ENCODE measurements around the gene CCDC6. TPM values are rescaled to one million over a fixed set of nuclear protein-coding genes. Genes with fewer than 3 reads are reported as not detected.

CCDC6 gene
- total RNA-seq, 2 experiments from 2014 or later, result 9.5 to 25.4 TPM

DNA sequence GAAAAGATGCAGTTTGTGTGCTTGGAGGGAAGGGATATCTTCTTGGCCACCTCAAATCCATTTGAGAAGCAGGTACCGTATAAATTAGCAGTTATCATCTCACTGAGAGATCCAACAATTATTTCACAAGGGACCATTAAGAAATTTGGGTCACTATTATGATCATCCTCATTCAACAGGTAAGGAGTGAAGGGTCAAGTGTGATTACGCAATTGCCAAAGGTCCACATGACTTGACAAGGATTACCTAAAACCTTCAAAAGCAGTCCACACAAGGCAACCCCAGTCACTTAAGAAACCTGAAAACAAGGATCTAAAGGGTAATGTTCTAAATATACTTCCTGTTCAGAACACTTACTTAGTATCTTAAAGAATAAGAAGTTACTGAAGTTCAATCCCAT is 27.4 kb downstream of the CCDC6 start:
- Histone ChIP-seq H4K20me1 (ENCODE audit: insufficient read depth, low read length) (peaks cover 74% of the 10 kb centered on the region), H3K79me2 (ENCODE audit: insufficient read depth, low read depth, low read length) (peaks cover 55% of the 10 kb centered on the region), H3K27ac (ENCODE audit: low read depth, low read length, poor library complexity, severe bottlenecking) (no peak overlapping the region), H3K9me2 (ENCODE audit: insufficient read depth, low read length) (no peaks in the 10 kb centered on the region), H3K4me3 (ENCODE audit: low read depth, low read length, poor library complexity, severe bottlenecking) (no peak overlapping the region), H3K36me3 (ENCODE audit: insufficient read depth, low read length) (no peaks in the 10 kb centered on the region; the same call in 1 of the 2 replicates), H2AFZ (ENCODE audit: low read length) (no peak overlapping the region), H3K4me1 (ENCODE audit: insufficient read depth, low read length, poor library complexity, severe bottlenecking) (peaks cover 28% of the 10 kb centered on the region), H3K4me2 (ENCODE audit: low read length) (no peak overlapping the region), H3K9me3 (ENCODE audit: low read length) (no peaks in the 10 kb centered on the region)
- no TSS peak for BruUV-seq (replicated peaks)
- intact Hi-C loops (cut with micrococcal nuclease; ENCODE audit: unreplicated experiment), result no loop called here
- ChIA-PET CTCF (ENCODE audit: unreplicated experiment) (no interaction called here), POLR2A (no interaction called here)
- TF ChIP-seq, protein P1, sequence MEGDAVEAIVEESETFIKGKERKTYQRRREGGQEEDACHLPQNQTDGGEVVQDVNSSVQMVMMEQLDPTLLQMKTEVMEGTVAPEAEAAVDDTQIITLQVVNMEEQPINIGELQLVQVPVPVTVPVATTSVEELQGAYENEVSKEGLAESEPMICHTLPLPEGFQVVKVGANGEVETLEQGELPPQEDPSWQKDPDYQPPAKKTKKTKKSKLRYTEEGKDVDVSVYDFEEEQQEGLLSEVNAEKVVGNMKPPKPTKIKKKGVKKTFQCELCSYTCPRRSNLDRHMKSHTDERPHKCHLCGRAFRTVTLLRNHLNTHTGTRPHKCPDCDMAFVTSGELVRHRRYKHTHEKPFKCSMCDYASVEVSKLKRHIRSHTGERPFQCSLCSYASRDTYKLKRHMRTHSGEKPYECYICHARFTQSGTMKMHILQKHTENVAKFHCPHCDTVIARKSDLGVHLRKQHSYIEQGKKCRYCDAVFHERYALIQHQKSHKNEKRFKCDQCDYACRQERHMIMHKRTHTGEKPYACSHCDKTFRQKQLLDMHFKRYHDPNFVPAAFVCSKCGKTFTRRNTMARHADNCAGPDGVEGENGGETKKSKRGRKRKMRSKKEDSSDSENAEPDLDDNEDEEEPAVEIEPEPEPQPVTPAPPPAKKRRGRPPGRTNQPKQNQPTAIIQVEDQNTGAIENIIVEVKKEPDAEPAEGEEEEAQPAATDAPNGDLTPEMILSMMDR (conservative IDR thresholded peaks at IDR 0.05; ENCODE audit: low read length), result no peak
- no peak for DNase-seq (ENCODE audit: low spot score)

DNA sequence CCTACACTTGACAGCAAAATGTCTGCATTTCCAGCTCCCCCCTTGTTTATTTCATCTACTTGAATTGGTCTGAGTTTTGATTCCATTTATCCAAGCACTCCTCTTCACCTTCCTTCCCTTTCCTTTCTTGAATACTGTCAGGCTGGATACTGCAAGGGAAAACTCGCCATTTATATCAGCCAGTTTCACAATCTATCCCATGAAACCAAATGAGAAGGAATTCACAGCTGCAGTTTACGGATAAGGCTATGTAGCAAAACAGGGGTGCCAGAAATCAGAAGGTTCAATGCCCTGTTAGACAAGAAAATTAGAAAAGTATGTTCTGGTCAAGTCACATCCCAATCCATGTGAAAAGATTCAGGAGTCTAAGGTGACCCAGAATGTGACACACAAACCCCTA is 28.1 kb downstream of the CCDC6 start:
- no peaks in the 10 kb centered on the region for H3K9me2 ChIP-seq (ENCODE audit: insufficient read depth, low read length)
- intact Hi-C loops (cut with micrococcal nuclease; ENCODE audit: unreplicated experiment), result no loop called here
- no TSS peak for BruUV-seq (replicated peaks)
- no peak for DNase-seq (ENCODE audit: low spot score)
- POLR2A ChIA-PET, result interaction anchor here (0.7 kb wide), 1 partner anchor 39 kb away, joined by 3 read pairs; no protein-coding TSS in a partner anchor
- CTCF ChIA-PET (ENCODE audit: unreplicated experiment), result no interaction called here
- peaks cover 69% of the 10 kb centered on the region for H4K20me1 ChIP-seq (ENCODE audit: insufficient read depth, low read length)
- peaks cover 61% of the 10 kb centered on the region for H3K79me2 ChIP-seq (ENCODE audit: insufficient read depth, low read depth, low read length)
- no peak overlapping the region for H3K27ac ChIP-seq (ENCODE audit: low read depth, low read length, poor library complexity, severe bottlenecking)
- TF ChIP-seq, protein P1 (conservative IDR thresholded peaks at IDR 0.05; ENCODE audit: low read length), result no peak
- TF ChIP-seq EZH2phosphoT487 (IDR thresholded peaks at IDR 0.05; ENCODE audit: borderline replicate concordance, low read depth, low read length), result no peak
- H3K9me3 ChIP-seq (ENCODE audit: low read length), result no peaks in the 10 kb centered on the region
- no peak overlapping the region for H2AFZ ChIP-seq (ENCODE audit: low read length)
- H3K36me3 ChIP-seq (ENCODE audit: insufficient read depth, low read length), result no peaks in the 10 kb centered on the region; the same call in 1 of the 2 replicates
- H3K4me1 ChIP-seq (ENCODE audit: insufficient read depth, low read length, poor library complexity, severe bottlenecking), result peaks cover 34% of the 10 kb centered on the region
- H3K4me3 ChIP-seq (ENCODE audit: low read depth, low read length, poor library complexity, severe bottlenecking), result no peak overlapping the region
- no peak overlapping the region for H3K4me2 ChIP-seq (ENCODE audit: low read length)

DNA sequence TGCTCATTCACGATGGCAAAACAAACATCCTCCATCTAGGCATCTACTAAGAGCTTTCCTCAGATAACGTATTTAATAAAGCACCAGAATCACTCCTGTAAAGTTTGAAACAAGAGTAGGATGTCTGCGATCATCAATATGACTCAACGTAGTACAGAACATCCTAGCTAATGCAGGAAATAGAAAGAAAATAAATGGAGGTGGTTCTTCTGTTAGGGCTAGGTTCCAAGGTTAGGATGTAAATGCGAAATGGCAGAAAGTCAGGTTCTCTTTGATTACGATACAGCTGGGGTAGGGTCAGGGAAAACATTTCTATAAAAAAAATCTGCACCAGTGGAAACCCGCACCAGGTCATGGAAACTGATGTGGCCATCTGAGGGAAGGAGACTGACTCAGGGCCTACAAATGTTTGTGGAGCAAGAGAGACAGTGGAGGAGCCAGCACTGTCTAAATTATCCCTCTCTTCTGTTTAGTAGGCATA is 29.1 kb downstream of the CCDC6 start:
- peaks cover 67% of the 10 kb centered on the region for H3K79me2 ChIP-seq (ENCODE audit: insufficient read depth, low read depth, low read length)
- POLR2A ChIA-PET, result interaction anchor here (0.5 to 1.4 kb wide), 5 partner anchors 29 to 915 kb away, joined by 3 to 8 read pairs (median 4); partner anchors contain the start of gene CCDC6
- H3K4me3 ChIP-seq (ENCODE audit: low read depth, low read length, poor library complexity, severe bottlenecking), result no peak overlapping the region
- H4K20me1 ChIP-seq (ENCODE audit: insufficient read depth, low read length), result peaks cover 73% of the 10 kb centered on the region
- H3K4me1 ChIP-seq (ENCODE audit: insufficient read depth, low read length, poor library complexity, severe bottlenecking), result peaks cover 43% of the 10 kb centered on the region
- CTCF ChIA-PET (ENCODE audit: unreplicated experiment), result no interaction called here
- H3K4me2 ChIP-seq (ENCODE audit: low read length), result peak overlapping the region; percentile 6; the same call in 1 of the 2 replicates
- TF ChIP-seq EZH2phosphoT487 (IDR thresholded peaks at IDR 0.05; ENCODE audit: borderline replicate concordance, low read depth, low read length), result no peak
- TF ChIP-seq, protein P1 (conservative IDR thresholded peaks at IDR 0.05; ENCODE audit: low read length), result no peak
- H3K27ac ChIP-seq (ENCODE audit: low read depth, low read length, poor library complexity, severe bottlenecking), result no peak overlapping the region
- intact Hi-C loops (cut with micrococcal nuclease; ENCODE audit: unreplicated experiment), result no loop called here
- H3K9me3 ChIP-seq (ENCODE audit: low read length), result no peaks in the 10 kb centered on the region
- no TSS peak for BruUV-seq (replicated peaks)
- H3K36me3 ChIP-seq (ENCODE audit: insufficient read depth, low read length), result no peaks in the 10 kb centered on the region
- no peak overlapping the region for H2AFZ ChIP-seq (ENCODE audit: low read length)
- no peak for DNase-seq (ENCODE audit: low spot score)
- no peaks in the 10 kb centered on the region for H3K9me2 ChIP-seq (ENCODE audit: insufficient read depth, low read length)

All from OCI-LY7 (cell line).